ENCODE results near the gene PPDPF.
"Not testable (repeated sequence)": the region's sequence is repeated elsewhere in the genome, so short reads cannot be mapped to it uniquely, and the experiment has no call there.

PPDPF gene
- 19.1 to 34.0 reads per million in 2 donors for total RNA-seq

- peak; percentile 84 for DNase-seq
Measured at GRCh38 chr20:63520504-63520933, at the start of gene PPDPF. TSS of gene PPDPF (plus strand) at chr20:63520765. CDS start at chr20:63521309, 544 bp downstream.

- no peak for DNase-seq
Measured at GRCh38 chr20:63471002-63471716, 49.4 kb upstream of the PPDPF start.

GRCh38 chr20:63471717-63471980, 48.9 kb upstream of the PPDPF start:
- no peak for DNase-seq

- DNase-seq: no peak
Measured at GRCh38 chr20:63471981-63472831, 48.4 kb upstream of the PPDPF start, which contains the start of gene KCNQ2. TSS of gene KCNQ2 (minus strand) at chr20:63472655. CDS start at chr20:63472463, 192 bp downstream.

GRCh38 chr20:63472862-63473390, 47.6 kb upstream of the PPDPF start:
- DNase-seq: no peak

- DNase-seq: no peak
Measured at GRCh38 chr20:63473555-63474449, 46.8 kb upstream of the PPDPF start.

GRCh38 chr20:63475209-63475608, 45.4 kb upstream of the PPDPF start:
- DNase-seq: no peak

- no peak for DNase-seq
Measured at GRCh38 chr20:63477061-63477616, 43.4 kb upstream of the PPDPF start.

GRCh38 chr20:63477944-63478343, 42.6 kb upstream of the PPDPF start:
- no peak for DNase-seq

- no peak for DNase-seq
Measured at GRCh38 chr20:63478346-63479302, 41.9 kb upstream of the PPDPF start.

GRCh38 chr20:63479695-63480419, 40.7 kb upstream of the PPDPF start:
- DNase-seq: not testable (repeated sequence)

GRCh38 chr20:63481503-63481902, 39.1 kb upstream of the PPDPF start:
- no peak for DNase-seq

GRCh38 chr20:63482021-63482587, 38.5 kb upstream of the PPDPF start:
- no peak for DNase-seq

- no peak for DNase-seq
Measured at GRCh38 chr20:63483834-63484233, 36.7 kb upstream of the PPDPF start.

- DNase-seq: no peak
Measured at GRCh38 chr20:63484236-63484635, 36.3 kb upstream of the PPDPF start.

- DNase-seq: no peak
Measured at GRCh38 chr20:63484651-63485403, 35.7 kb upstream of the PPDPF start.

- DNase-seq: no peak
Measured at GRCh38 chr20:63486300-63486855, 34.2 kb upstream of the PPDPF start.

- DNase-seq: no peak
Measured at GRCh38 chr20:63487116-63487764, 33.3 kb upstream of the PPDPF start.

All from T-helper 9 cell (primary cell).